ENCODE results near the gene ISG15.

DNA sequence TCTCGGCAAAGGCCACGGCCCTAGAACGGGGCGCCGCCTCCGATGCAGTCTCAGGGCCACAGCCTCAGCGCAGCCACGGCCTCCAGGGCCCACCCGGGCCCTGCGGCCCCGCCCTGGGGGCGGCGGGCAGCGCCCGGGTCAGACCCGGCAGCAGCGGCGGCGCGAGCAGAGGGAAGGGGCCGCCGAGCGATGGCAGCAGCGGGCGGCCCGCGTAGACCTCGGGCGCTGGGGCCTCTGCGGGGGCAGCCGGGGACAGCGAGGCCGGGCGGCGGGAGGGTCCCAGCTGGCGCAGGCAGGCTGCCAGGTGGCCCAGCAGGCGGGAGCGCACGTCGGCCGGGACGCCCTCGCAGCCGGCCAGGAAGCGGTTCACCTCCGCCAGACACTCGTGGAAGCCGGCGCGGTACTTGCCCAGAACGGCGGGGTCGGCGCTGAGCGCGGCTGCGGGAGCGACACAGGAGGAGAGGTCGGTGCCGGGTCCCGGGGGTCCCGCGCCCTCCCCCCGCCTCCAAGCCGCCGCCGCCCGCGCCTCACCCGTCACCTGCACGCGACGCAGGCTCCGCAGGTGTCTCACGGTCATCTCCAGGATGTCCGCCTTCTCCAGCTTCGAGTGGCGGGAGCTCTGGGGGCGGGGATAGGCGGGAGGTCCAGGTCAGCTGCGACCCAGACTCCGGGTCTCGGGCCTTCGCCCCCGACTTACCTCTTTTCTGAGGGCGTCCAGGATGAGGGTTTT lies 14.1 kb upstream of the ISG15 start:
- TF ChIP-seq, protein P1, sequence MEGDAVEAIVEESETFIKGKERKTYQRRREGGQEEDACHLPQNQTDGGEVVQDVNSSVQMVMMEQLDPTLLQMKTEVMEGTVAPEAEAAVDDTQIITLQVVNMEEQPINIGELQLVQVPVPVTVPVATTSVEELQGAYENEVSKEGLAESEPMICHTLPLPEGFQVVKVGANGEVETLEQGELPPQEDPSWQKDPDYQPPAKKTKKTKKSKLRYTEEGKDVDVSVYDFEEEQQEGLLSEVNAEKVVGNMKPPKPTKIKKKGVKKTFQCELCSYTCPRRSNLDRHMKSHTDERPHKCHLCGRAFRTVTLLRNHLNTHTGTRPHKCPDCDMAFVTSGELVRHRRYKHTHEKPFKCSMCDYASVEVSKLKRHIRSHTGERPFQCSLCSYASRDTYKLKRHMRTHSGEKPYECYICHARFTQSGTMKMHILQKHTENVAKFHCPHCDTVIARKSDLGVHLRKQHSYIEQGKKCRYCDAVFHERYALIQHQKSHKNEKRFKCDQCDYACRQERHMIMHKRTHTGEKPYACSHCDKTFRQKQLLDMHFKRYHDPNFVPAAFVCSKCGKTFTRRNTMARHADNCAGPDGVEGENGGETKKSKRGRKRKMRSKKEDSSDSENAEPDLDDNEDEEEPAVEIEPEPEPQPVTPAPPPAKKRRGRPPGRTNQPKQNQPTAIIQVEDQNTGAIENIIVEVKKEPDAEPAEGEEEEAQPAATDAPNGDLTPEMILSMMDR (IDR thresholded peaks at IDR 0.05; ENCODE audit: insufficient read depth, low read length, poor library complexity, severe bottlenecking), result no peak
- TF ChIP-seq EZH2phosphoT487 (conservative IDR thresholded peaks at IDR 0.05; ENCODE audit: low read length), result no peak

Data from SU-DHL-6 (cell line).